HL-60/S4 treated with phorbol 12-myristate 13-acetate at 8.2 ng/mL for 4 days and 3 days (cell line): ENCODE data around the gene PAFAH1B2.

Source experiments
- in situ Hi-C: fragments of 300-500 bp; cut with MboI; formaldehyde crosslinking; loops from 2 replicates; pipeline ENCODE4 v1.15.0; 2022; ENCODE audit warnings: low sequenced_read_pairs

PAFAH1B2 gene

DNA sequence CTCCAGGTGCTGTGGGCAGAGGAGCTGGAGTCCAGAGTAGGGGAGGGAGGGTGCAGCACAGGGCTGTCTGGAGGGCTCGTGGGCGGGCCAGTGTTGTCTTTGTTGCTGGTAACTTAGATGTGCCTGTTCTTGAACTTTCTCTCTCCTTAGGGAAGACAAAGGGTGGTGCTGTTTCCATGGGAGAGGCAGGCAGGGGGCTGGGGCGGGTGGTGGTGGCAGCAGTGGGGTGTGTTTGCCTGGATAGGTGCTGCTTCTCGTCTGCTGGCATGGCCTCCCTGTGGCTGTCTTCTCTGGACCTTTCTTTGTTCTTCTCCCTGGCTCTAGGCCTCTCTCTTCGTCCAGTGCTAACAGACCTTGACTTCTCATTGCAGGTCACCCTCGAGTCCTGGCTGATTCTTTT lies 42.9 kb downstream of the PAFAH1B2 start:
- in situ Hi-C loops, result no loop called here

DNA sequence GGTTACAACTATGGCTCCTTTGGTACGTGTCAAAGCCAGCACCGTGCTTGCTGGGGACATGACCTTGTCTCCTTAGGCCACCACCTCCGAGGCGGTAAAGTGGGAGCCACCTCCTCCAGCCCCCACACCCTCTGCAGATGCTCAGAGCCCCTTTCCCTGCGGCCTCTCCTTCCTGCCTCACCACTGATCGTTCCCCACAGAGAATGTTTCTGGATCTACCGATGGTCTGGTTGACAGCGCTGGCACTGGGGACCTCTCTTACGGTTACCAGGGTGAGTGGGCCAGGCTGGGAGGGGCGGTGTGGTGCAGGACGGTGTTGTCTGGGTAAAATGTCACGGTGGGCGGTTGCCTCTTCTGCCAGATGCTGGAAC lies 43.3 kb downstream of the PAFAH1B2 start:
- in situ Hi-C loops, result no loop called here

DNA sequence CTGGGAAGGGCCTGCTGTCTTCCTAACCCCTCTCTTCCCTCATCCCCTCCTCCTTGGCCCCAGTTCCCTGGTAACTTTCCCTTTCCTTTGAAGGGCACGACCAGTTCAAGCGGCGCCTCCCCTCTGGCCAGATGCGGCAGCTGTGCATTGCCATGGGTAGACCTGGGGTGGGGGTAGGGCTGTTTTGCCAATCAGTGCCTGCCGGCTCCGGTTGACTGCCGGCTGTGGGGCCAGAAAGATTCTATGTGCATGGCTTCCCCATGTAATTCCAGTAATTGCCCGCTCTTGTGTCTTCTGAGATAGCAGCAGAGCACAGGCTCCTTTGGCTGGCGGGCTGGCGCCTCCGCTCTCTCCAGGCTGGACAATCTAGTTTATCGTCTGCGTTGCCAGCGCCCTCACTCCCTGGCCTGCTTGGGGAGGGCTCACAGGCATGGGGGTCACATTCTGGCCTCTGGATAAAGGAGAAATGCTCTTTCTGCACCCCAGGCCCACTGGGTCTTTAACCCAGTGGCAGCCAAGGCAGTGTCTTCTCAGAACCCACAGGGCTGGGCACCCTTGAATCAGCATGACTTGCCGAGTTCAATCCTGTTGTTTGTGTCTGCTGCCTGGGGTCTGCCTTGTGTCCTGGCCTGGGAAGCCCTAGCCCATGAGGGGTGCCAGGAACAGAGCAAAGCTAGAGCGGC lies 43.9 kb downstream of the PAFAH1B2 start:
- in situ Hi-C loops, result no loop called here

DNA sequence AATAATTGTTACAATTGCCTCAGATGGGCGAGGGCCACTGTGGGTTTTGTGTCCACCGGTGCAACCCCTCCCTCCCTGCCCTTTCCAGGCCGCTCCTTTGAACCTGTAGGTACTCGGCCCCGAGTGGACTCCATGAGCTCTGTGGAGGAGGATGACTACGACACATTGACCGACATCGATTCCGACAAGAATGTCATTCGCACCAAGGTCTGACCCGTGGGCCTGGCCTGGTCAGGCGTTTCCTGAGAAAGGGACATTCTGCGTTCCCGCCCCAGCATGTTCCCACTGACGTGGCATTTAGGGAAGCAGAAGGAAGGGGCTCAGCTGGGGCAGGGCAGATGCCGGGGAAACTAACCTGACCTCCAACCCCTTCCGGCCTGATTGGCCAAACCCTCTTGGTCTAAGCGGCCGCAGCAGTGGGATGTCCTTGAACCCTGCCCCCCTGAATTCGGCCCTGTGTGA lies 44.6 kb downstream of the PAFAH1B2 start:
- in situ Hi-C loops, result no loop called here

- in situ Hi-C loops, result no loop called here
Observed at GRCh38 chr11:117189191-117189940, 45.3 kb downstream of the PAFAH1B2 start.

DNA sequence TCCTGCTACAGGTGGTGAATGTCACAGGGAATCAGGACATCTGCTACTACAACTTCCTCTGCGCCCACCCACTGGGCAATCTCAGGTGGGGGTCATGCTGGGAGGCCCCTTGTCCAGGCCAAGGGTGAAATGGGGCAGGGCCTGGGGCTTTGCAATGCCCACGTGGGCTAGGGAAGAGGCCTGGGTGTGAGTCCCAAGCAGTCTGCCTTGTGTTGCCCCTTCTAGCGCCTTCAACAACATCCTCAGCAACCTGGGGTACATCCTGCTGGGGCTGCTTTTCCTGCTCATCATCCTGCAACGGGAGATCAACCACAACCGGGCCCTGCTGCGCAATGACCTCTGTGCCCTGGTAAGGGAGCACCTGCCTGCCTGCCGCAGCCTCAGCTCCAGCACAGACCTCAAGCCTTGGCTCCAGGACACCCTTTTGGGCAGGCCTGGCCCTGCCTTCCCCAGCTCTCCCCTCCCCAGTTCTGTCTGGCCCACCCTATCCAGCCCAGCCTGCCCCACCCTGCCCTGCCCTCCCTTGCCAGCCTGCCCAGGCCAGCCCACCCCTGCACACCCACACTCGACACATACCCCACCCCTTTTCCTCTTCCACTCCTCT lies 46.0 kb downstream of the PAFAH1B2 start:
- in situ Hi-C loops, result no loop called here

GRCh38 chr11:117191680-117192400 lies 47.8 kb downstream of the PAFAH1B2 start:
- in situ Hi-C loops, result no loop called here

GRCh38 chr11:117192401-117192875 lies 48.4 kb downstream of the PAFAH1B2 start:
- in situ Hi-C loops, result no loop called here

DNA sequence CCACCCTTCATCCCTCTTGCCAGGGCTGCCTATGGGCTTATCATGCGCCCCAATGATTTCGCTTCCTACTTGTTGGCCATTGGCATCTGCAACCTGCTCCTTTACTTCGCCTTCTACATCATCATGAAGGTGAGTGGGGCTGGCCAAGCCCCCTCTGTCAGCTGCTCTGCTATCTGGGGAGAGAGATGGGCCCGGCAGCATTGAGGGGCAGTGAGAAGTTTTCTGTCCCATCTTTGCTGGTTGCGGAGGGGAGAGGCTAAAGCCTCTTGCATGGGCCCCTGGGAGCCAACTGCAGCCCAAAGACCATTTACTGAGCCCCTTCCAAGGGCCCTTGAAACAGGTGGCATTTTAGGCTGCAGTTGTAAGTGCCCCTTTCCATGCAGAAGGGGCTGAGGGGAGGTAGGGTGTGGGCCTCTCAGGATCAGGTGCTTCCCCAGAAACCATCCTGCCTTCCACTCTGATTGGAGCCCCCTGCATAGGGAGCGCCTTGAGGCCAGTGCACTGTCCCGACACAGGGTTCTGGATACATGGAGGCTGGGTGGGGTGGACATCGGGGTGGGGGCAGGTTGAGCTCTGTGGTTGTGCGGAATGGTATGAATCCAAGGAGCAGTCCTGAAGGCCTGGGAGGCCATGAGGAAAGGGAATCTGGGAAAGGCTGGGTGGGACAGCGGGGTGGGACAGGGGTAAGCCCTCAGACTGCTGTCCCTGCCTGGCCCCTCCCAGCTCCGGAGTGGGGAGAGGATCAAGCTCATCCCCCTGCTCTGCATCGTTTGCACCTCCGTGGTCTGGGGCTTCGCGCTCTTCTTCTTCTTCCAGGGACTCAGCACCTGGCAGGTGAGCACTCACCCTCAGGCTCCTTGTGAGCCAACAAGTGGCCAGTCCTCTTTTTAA lies 49.3 kb downstream of the PAFAH1B2 start:
- in situ Hi-C loops, result no loop called here

- in situ Hi-C loops, result no loop called here
Observed at GRCh38 chr11:117194267-117194666, 50.2 kb downstream of the PAFAH1B2 start.

DNA sequence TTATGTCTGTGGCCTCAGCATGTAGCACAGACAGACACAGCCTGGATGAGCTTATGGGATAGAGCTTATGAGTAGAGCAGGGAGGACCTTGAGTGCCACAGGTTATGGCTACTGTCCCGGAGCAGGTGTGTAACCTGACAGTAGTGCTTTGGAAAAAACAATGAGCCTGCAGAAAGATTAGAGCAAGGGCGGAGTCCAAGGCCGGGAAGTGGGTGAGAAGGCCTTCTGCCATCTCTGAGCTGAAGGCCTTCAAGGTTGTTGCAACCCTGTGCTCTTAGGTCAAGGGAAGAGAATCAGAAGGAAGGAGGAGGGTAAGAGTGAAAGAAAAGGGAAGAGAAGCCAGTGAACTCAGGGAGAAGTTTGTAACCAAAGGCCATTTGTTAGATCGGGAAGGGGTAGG lies 51.2 kb downstream of the PAFAH1B2 start:
- in situ Hi-C loops, result no loop called here

- in situ Hi-C loops, result no loop called here
Observed at GRCh38 chr11:117195761-117196160, 51.7 kb downstream of the PAFAH1B2 start.

GRCh38 chr11:117197006-117197405 lies 52.9 kb downstream of the PAFAH1B2 start:
- in situ Hi-C loops, result no loop called here

DNA sequence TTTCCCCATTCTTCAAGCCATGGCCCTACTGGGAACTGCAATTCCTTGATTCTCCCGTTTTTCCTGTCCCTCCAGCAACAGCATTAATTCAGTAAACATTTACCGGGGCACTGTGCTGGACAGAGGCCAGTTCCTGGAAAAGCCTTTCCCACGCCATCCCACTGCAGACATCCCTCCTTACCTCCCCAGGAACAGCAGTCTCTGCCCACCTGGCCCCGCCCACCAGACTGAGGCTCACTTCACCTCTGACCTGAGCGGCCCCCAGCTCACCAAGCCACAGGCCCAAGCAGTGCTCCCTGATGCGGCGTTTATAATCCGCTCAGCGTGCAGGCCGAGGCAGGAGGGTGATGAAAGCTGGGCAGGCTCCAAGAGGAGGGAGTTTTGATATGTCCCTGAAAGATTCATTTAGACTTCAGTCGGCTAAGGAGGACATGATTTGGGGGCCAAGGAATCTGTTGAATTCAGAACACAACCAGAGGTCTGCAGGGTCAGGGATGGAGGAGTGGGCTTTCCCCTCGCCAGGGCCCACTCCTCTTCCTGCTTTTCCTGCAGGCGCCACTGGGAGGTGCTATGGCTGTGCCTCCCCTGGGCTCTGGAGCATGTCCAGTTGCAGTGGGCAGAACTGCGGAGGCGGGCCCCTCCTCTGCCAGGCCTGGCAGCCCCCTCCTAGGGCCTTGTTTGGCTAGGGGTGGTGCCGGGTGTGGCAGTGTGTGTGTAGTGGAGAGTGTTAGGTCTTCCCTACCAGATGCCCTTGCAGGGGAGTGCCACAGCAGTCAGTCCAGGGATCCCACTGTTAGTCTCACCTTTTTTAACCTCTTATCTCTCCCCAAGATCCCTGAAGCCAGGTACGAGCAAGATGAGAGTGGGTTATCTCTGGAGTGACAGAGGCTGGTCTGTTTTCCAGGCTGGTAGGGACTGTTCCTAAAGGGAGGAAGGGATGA lies 53.7 kb downstream of the PAFAH1B2 start:
- in situ Hi-C loops, result no loop called here

- in situ Hi-C loops, result no loop called here
Observed at GRCh38 chr11:117198613-117199012, 54.5 kb downstream of the PAFAH1B2 start.

- in situ Hi-C loops, result no loop called here
Observed at GRCh38 chr11:117199053-117199915, 55.2 kb downstream of the PAFAH1B2 start, which contains the start of gene TAGLN. Gene TAGLN, plus strand, starts transcription at chr11:117199370. Its CDS starts 3,644 bp downstream, at chr11:117203014.

DNA sequence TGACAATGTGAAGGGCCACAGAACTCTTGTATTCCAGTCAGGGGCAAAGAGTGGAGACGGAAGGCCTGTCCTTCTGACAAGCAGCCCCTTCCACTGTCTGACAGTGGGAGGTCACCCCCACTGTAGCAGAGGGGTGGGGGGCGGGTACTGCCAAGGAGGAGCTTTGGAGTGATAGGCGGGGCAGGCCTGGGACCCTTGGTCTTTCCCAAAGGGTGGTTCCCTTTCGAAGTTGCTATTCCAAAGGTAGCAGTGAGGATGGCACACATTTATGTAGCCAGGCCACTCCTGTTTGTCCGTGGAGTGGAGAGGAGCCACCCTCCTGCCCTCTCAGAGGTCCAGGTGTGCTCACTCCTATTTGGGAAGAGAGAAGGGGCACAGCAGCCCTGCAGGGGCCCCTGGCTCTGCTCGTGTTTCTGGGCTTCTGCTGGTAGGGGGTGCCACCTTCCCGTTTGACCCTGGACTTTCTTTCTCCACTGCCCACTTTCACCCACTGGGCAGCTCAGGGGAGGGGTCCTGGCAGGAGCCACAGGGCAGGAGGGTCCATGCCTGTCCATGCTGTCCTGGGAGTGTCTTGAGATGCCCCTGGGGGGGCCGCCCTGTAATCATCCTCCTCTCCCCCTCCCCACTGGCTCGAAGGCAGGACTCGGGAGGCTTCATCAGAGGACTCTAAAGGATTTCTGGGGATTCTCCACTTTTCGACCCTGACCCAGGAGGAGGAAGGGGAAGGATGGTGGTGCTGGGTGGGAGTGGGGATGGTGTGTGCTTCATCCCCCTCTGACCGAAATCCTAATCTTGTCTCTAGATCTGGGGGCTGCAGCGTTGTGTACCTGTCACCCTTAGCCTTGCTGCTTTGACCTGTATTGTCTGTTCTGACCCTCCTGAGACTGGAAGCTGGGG lies 56.1 kb downstream of the PAFAH1B2 start:
- in situ Hi-C loops, result no loop called here
